Measurements from ENCODE around the gene PPP2R1B.
"Not testable (repeated sequence)": the region's sequence is repeated elsewhere in the genome, so short reads cannot be mapped to it uniquely, and the experiment has no call there.

PPP2R1B gene

GRCh38 chr11:111723595-111723994, 42.6 kb downstream of the PPP2R1B start:
- DNase-seq = no peak

GRCh38 chr11:111722501-111722900, 43.7 kb downstream of the PPP2R1B start:
- no peak for DNase-seq

- no peak for DNase-seq
Measured at GRCh38 chr11:111720801-111721494, 45.2 kb downstream of the PPP2R1B start.

- DNase-seq = no peak
Measured at GRCh38 chr11:111719379-111719778, 46.8 kb downstream of the PPP2R1B start.

- no peak for DNase-seq
Measured at GRCh38 chr11:111718859-111719258, 47.3 kb downstream of the PPP2R1B start.

GRCh38 chr11:111718436-111718835, 47.8 kb downstream of the PPP2R1B start:
- DNase-seq = no peak

GRCh38 chr11:111717660-111718059, 48.5 kb downstream of the PPP2R1B start:
- DNase-seq = not testable (repeated sequence)

- no peak for DNase-seq
Measured at GRCh38 chr11:111715142-111715816, 50.9 kb downstream of the PPP2R1B start.

GRCh38 chr11:111714522-111714921, 51.7 kb downstream of the PPP2R1B start:
- DNase-seq = no peak

- DNase-seq = no peak
Measured at GRCh38 chr11:111707691-111708067, 58.5 kb downstream of the PPP2R1B start.

GRCh38 chr11:111707039-111707690, 59.0 kb downstream of the PPP2R1B start:
- no peak for DNase-seq

- DNase-seq = no peak
Measured at GRCh38 chr11:111703576-111703975, 62.6 kb downstream of the PPP2R1B start.

- DNase-seq = no peak
Measured at GRCh38 chr11:111702623-111703022, 63.6 kb downstream of the PPP2R1B start.

GRCh38 chr11:111700162-111700561, 66.0 kb downstream of the PPP2R1B start:
- DNase-seq = no peak

- DNase-seq = no peak
Measured at GRCh38 chr11:111699579-111700156, 66.5 kb downstream of the PPP2R1B start.

GRCh38 chr11:111698852-111699559, 67.2 kb downstream of the PPP2R1B start:
- no peak for DNase-seq

GRCh38 chr11:111697933-111698371, 68.2 kb downstream of the PPP2R1B start:
- no peak for DNase-seq

- DNase-seq = no peak
Measured at GRCh38 chr11:111696556-111696955, 69.6 kb downstream of the PPP2R1B start.

- no peak for DNase-seq
Measured at GRCh38 chr11:111694851-111695250, 71.3 kb downstream of the PPP2R1B start.

GRCh38 chr11:111693224-111693937, 72.8 kb downstream of the PPP2R1B start:
- no peak for DNase-seq

- DNase-seq = no peak
Measured at GRCh38 chr11:111691741-111692140, 74.4 kb downstream of the PPP2R1B start.

GRCh38 chr11:111691176-111691575, 75.0 kb downstream of the PPP2R1B start:
- DNase-seq = no peak
